ENCODE data around the gene PLCH1.
"Not testable (repeated sequence)": the region's sequence is repeated elsewhere in the genome, so short reads cannot be mapped to it uniquely, and the experiment has no call there.

Gene PLCH1

DNA sequence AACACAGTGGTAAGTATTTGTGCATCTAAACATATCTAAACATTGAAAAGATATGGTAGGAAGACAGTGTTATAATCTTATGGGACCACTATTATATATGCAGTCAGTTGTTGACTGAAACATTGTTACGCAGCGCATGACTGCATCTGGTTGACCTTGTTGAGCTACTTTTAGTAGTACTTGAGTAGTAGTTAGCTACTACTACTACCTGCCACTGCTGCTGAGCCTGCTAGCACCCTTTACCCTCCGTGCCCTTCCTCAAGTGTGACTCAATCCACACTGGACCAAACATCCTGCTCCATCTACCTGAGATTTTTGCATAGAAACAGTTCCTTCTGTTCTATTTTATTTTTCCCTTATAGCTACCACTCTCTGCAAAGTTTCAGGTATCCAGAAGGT, 327.8 kb downstream of the PLCH1 start:
- no peak for DNase-seq (ENCODE audit: low read depth in 2 of 2)

DNA sequence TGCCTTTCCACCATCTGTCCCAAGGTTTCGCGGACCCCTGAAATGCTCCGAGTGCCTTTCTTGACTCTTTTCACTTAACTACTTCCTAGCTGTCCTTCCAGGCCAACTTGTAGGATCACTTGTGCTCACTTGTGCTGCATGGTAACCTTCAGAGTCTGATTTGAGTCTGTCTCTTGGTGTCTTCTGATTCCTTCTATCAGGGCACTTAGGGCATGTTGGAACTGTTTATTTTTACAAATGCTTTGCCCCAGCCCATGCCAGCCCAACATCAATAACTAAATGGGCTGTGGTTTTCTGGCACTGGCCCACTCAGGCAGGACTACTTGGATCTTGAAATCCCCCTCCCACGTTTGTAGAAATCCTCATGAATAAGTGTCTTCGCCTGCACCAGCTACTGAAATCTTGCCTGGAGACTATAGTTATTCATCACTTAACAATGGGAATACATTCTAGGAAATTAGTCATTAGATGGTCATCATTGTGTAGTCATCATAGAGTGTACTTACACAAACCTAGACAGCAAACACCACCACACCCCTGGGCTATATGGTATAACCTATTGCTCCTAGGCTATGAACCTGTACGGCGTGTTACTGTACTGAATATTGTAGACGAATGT, 328.3 kb downstream of the PLCH1 start:
- no peak for DNase-seq (ENCODE audit: low read depth in 2 of 2)

DNA sequence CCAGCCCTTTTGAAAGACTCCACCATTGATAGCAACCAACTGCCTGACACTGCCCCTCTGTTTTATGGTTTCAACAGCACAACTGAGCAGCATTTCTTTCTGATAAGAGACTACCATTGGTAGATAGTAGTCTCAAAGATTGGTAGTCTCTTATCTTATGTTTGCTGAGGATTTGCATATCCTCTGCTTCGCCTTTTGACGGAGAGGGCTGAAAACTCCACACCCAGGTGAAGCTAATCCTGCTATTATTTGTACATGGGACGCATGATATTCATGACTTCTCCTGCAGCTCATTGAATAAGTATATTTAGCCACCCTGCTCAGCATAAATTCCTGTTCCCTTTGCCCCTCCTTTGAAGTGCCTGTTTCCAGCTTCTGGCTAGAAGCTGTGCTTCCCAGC, 332.0 kb downstream of the PLCH1 start:
- DNase-seq (ENCODE audit: low read depth in 2 of 2): no peak

DNA sequence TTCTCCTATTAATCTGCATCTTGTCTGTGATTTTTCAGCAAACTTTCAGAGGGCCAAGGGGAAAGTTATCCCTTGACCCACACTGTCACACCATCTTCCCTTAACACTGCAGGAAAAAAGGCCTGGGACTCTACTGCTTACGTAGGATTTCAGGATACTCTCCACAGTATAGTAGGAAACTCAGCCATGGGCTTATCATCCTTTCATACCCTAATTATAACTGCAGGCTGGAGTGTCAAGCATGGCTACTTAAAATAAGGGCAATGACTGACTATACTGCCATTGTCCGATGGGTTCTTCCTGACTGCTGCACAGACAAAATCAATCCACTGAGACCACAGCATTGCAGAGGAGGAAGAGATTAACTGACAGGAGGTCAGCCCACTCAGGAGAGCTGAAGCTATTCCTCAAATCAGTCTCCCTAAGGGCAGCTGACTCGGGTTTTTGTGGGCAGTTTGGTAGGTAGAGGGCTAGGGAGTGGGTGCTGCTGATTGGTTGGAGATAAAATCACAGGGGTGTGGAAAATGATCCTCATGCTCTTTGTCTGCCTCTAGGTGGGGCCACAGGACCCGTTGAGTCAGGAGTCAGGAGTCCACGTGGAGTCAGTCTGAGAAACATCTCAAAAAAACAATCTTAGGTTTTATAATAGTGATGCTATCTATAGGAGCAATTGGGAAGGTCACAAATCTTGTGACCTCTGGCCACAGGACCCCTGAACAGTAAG, 333.2 kb downstream of the PLCH1 start:
- DNase-seq (ENCODE audit: low read depth in 2 of 2): no peak

DNA sequence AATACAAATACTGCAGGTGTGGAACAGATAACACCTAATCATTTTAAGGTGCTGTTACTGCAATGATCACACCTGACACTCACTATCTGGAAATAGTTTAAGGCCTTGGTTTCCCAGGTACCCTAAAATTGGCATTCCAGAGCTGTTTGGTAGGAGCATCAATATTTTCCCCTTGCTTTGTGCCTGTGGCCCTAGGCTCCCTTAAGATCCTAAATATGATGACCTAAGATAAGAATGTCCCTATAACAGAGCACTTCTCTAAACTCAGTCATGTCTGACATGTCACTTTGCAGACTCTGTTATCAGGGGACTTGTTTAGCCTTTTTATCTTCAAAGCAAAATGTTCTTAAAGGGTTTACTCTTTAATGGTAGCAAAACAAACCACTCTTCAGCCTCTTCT, 335.5 kb downstream of the PLCH1 start:
- DNase-seq (ENCODE audit: low read depth in 2 of 2): no peak

DNA sequence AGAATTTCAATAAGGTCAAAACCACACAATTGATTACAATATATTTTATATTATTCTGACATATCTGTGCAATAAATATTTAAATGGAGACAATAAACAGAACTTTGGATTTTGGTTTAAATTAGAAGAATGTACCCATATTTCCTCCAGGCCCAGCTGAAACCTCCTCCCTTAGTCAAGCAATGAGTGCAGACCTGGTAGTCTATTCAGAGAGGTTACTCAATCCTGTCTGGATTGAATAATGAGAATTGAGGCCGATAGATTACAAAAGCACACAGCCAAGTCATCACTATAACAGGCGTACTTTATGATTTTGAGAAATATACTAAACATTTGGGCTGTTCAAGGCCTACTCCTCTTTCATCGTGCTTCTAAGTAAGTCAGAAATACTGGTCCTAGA, 336.9 kb downstream of the PLCH1 start:
- DNase-seq (ENCODE audit: low read depth in 2 of 2): no peak

DNA sequence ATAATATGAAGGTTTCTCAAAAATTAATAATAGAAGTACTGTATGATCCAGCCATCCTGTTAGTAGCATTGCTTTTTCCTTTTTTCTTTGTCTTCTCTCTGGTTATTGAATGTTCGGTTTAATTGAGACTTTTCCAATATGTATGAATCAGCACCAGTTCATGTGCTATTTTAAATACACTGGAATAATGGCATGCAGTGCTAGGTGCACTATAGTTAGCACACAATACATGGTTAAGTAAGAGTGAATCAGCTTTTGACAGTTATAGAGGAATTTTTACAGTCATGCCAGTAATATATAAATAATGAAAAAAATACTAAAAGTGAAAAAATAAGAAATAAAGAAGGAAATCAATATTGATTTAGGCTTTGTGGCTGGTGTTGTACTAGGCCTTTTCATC, 337.5 kb downstream of the PLCH1 start:
- DNase-seq (ENCODE audit: low read depth in 2 of 2): no peak

DNA sequence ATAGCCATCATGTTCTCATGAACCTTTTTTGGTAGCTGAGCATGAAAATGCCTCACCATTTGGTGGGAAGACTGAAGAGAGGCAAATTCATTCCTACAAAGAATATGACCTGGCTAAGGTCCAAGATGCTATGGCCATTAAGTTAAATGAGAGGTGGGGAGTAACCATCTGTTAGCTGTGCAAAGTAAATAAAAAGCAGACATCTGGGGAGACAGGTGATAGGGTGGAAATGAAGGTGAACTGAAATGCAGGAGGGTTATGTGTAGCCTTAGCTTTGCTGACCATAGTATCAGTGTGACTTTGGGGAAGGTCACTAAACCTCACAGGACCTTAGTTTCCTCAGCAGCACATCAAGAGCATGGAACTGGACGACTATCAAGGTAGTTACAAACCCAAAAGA, 340.4 kb downstream of the PLCH1 start:
- no peak for DNase-seq (ENCODE audit: low read depth in 2 of 2)

DNA sequence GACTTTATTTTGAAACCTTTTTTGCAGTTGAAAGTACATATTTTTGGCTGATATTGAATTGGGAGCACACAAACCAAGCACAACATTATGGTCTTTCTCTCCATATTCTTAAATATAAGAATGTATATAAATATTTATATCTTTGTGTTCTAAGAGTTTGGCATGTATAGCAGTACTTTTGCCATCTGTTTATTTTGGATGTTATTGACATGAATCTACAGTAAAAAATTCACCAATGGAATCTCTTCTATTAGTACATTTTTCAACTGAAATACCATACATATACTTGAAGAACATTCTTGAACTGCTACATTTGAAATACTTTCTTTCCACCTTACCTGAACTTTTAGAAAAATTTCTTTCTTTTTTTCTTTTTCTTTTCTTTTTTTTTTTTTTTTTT, 342.2 kb downstream of the PLCH1 start:
- no peak for DNase-seq (ENCODE audit: low read depth in 2 of 2)

DNA sequence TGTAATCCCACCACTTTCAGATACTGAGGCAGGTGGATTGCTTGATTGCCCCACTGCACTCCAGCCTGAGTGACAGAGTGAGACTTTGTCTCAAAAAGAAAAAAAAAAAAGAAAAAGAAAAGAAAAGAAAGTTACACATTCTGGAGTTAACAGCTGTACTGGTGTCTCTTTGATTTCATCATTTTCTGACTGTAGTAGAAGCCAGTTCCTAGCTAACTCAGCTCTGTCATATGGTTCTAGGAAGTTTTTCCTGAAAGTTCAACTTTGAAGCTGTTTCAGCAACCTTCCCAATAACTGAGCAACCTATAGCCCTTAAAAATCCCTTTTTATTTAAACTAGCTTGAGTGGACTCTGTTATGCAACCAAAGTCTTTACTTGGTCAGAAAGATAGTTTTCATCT, 346.8 kb downstream of the PLCH1 start:
- DNase-seq (ENCODE audit: low read depth in 2 of 2): no peak

DNA sequence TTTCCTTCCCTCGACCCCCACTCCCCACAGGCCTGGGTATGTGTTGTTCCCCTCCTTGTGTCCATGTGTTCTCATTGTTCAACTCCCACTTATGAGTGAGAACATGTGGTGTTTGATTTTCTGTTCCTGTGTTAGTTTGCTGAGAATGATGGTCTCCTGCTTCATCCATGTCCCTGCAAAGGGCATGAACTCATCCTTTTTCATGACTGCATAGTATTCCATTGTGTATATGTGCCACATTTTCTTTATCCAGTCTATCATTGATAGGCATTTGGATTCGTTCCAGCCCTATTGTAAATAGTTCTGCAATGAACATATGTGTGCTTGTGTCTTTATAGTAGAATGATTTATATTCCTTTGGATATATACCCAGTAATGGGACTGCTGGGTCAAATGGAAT, 350.0 kb downstream of the PLCH1 start:
- DNase-seq (ENCODE audit: low read depth in 2 of 2): not testable (repeated sequence)

DNA sequence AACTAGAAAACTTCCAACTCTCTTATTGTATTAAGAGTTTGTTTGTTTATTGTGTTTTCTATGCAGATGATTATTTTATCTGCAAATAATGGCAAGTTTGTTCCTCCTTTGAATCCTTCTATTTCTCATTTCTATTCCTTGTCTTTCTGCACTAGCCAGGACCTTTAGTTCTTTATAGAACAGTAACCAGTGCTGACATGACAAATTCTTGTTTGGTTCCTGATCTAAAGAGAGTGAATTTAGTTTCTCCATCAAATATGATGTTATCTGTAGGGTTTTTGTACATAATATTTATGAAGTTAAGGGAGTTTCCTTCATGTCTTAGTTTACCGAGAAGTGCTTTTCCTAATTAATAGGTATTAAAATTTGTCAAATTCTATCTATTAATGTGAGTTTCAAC, 350.6 kb downstream of the PLCH1 start:
- DNase-seq (ENCODE audit: low read depth in 2 of 2): no peak

DNA sequence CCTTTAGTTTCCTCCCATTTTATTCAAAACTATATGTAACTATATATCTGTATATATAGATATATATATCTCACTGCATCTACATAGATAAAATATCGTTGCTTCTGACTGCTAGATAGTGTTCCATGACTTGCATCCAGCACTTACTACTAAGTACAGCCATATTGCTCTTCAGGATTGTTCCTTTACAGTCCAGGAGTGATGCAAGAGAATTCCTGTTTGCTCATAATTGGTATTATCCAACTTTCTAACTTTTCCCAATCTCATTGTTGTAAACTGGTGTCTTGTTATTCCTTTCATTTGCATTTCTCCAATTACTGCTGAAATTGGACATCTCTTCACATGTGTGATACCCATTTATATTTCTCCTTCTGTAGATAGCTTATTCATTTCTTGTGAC, 351.6 kb downstream of the PLCH1 start:
- no peak for DNase-seq (ENCODE audit: low read depth in 2 of 2)

DNA sequence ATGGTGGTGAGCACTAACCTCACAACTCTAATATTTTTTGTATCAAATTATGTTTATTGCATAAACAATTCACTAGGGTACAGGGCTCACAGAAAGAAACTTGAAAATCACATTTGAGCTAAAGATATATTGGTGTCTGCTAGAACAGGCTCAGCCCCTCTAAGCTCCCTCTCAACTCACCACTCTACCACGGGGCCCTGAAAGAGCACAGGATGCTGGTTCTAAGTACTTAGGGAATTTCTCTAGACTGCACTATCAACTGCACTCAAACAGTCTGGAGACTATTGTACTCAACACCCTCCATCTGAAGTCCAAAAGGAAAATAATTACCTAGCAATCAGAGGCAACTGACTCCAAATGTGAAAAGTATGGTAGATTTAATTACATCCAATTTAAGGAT, 352.7 kb downstream of the PLCH1 start:
- no peak for DNase-seq (ENCODE audit: low read depth in 2 of 2)

DNA sequence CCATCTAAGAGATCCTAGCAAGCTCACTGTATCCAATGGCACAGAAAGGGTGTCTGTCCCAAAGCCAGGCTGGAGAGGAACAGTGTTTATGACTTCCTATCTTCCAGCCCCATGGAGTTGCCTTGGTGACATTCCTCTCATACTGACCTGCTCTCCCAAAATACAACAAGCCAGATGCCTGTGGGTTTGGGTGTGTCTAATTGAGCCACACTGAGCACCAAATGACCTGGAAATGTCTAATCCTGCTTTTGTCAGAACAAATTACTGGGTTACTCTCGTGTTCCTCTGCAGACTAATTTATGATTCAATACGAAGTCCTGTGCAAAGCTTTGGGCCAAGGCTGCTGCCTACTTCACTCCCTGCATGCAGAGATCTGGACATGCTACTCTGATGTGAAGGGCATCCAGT, 353.3 kb downstream of the PLCH1 start:
- DNase-seq (ENCODE audit: low read depth in 2 of 2): no peak

DNA sequence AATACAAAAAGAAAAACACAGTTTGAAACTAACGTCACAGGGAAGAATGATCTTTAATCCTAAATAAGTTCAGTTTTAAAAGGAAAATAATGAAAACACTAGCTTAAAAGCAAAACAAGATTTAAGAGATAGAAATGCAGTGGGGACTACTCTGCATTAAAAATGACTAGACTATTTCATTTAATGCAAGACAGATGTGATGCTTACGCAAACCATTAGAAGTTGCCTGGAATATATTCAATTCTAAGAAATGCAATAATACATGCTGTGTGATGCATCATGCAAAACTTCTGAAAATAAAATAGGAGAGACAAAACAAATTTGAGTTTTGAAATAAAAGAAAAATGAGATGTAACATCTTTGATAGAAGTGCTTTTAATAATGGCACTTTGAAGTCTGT, 353.8 kb downstream of the PLCH1 start:
- DNase-seq (ENCODE audit: low read depth in 2 of 2): no peak

DNA sequence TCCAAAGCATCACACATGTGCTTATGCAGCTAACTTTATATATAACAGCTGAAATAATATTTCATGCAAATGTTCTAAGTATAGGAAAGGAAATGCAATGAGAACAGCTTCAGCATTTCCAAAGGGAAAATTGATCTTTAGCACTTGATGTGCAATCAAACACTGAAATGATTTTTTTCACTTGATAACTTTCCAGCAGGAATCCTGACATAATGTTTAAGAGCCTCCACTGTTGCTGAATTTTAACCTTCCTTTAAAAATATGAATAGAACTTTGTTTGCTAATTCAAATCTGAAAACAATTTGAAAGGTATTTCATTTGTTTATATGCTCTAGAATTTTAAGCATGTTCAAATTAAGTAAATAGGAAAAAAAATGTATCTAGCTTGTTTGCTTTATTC, 354.5 kb downstream of the PLCH1 start:
- no peak for DNase-seq (ENCODE audit: low read depth in 2 of 2)

DNA sequence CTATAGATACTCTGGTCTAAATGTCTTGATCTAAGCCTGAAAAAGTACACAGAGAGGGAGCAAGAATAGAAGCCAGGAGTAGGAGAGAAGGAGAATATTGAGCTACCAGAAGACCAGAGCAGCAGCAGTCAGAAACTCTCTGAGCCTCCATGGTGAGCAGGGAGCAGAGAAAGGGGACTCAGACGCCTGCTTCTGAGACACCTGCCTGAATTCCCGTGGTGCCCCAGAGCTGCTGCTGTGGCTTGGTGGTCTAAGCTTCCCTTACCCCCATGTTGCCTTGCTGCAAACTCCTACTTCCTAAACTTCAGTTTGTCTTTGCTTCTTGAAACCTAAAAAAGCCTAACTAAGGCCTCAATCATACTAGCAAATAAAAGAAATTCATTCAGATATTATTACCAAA, 356.5 kb downstream of the PLCH1 start:
- no peak for DNase-seq (ENCODE audit: low read depth in 2 of 2)

DNA sequence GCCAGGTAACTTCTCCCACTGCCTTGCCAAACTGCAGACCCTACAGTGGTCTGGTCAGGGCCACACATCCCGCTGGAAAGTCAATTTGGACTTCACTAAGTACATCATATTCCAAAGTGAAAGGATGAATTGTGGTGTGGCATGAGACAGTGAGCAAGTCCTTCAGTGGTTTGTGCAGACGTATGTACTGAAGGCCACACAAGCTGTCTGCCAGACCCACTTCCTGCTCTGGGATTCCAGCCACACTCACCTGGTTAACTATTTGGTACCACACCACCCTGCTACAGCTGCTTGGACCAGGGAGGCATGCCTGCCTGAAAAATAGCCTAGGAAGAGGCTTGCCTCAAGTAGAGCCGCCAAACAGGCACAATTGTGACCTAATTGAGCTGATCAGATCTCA, 357.3 kb downstream of the PLCH1 start:
- DNase-seq (ENCODE audit: low read depth in 2 of 2): no peak

DNA sequence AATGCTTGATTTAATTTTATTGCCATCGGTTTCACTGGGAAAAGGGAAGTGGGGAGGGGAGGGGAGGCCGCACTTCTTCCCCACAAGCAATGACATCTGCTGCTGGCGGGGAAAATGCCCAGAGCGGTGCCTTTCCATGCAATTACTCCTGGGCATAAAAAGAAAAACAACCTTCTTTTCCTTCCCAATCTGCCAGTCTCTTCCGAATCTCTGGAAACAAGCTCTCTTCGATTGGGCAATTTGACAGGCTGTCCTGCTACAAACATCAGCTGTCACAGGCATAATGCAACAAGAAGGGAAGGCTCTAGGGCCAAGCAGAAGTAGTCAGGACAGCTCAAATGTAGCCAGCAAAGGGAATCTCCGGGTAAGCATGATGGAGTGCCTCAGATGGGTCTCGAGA, 358.0 kb downstream of the PLCH1 start:
- DNase-seq (ENCODE audit: low read depth in 2 of 2): no peak

DNA sequence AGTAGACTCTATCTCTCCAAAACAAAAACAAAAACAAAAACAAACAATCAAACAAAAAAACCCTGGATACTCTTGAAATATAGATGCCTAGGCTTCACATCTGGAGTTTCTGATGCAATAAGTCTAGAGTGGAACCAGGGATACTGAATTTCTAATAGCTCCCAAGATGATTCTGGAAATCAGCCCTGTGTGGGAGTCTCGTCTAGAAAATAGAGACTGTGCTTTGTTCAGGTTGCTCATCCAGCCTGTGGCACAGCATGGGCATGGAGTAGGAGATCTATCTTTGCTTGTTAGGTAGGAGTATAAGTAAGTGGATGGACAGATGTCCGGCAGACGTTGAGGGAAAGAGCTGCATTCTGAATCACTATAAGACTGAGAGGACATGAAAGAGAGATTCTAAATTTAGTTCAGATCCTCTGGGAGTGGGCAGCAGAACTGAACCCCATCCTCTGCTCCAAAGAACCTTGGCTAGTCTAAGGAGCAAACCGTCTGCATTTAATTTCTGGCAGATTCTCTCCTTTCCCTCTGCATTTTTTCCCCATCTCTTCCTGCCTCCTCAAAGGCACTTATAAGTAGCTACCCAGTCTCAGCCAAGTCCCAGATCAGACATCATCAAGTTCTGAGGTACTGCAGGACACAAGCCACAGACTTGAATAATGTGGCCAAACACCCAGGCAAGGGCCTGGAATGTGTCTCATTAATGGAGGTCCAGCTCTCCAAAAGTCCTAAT, 358.8 kb downstream of the PLCH1 start:
- DNase-seq (ENCODE audit: low read depth in 2 of 2): no peak

DNA sequence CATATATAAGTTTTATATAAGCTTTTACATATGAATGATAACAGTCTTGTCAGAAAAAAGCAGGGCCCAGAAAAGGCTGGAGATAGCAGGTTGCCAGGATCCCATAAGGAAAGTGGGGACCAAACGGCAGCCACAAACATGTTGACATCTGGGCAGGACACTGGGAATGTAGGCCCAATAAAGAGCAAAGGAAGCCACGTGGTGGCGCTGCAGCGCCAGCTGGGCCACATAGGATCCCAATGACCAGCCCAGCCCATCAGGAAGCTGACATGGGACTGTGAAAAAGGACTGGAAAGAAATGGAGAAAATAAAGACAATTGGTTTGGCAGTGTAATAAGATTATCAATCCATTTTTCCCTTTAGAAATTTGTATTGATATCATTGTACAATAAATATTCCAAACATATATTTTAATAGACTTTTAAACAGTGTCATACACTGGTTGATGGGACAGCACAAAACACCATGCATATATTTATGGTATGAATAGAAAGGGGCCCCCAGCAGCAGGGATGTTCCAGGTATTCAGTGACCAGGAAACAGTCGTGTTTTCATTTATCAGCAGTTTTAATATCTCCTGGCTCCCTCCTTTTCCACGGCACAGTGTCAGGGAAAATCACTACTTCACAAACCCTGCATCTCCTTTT, 362.4 kb downstream of the PLCH1 start:
- peak in 1 of 2 donors; percentile 1 for DNase-seq (ENCODE audit: low read depth in 2 of 2)

DNA sequence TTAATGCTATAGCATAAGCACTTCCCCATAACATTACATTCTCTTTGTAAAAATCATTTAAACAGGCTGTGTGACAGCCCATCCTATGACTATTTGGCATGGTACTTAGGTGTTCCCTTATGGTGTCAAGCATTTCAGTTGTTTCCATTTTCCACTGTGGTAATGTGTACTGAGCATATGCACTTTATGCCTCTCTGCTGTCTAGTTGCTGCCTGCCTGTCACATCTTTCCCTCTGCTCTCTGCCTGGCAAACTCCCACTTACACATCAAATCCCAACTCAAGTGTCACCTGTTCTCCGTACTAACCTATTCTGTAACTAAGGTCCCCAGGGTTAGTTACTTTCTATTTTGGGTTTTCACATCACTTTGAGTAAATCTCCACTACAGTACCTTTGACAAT, 367.0 kb downstream of the PLCH1 start:
- DNase-seq (ENCODE audit: low read depth in 2 of 2): no peak
